Measurements from ENCODE around the gene PSPN.
"Not testable (repeated sequence)": the region's sequence is repeated elsewhere in the genome, so short reads cannot be mapped to it uniquely, and the experiment has no call there.

The PSPN gene

DNA sequence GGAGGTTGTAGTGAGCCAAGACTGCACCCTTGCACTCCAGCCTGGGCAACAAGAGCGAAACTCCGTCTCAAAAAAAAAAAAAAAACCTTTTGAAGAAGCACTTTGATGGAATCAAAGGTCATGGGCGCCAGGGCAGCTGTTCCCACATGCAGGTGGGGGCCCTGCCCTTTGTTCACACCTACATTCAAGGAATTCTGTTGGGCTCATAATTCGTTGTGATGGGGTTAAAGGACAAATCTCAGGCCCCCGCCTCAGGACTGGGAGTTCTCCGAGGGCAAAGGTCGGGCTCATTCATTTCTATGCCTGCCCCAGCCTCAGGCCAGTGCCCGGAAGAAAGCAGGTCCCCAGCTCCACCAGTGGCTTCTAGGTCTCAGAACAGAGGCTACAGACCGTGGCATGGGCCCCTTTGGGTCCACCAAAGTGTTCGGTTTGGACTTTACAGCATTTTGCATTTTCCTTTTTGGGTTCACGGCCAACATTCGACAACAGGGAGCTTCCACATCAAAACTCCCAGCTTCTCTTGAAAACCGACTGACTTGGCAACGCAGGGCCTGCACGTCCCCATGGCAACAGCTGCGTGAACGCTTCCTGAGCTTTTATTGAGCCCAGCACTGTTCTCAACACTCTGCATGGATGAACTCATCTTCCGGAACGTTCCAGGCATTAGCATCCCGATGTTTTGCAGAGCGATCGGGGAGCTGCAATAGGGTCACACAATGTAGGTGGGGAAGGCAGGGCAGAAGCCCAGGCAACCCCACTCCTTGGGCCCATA, 27.3 kb upstream of the PSPN start:
- peak; percentile 86 for DNase-seq

DNA sequence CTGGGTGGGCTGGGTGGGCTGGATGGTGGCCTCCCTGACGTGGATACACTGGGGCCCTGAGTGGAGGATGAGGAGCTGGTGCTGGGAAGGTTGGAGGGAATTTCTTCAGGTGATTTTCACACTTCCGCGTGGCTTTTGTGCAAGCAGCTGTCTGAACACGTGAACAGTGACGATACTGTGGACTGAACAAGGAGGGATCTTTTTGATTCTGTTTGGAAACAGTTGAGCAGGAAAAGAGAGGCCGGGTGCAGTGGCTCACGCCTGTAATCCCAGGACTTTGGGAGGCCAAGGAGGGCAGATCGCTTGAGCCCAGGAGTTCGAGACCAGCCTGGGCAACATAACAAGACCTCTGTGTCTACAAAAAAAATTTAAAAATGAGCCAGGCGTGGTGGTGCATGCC, 26.3 kb upstream of the PSPN start:
- DNase-seq, result no peak

DNA sequence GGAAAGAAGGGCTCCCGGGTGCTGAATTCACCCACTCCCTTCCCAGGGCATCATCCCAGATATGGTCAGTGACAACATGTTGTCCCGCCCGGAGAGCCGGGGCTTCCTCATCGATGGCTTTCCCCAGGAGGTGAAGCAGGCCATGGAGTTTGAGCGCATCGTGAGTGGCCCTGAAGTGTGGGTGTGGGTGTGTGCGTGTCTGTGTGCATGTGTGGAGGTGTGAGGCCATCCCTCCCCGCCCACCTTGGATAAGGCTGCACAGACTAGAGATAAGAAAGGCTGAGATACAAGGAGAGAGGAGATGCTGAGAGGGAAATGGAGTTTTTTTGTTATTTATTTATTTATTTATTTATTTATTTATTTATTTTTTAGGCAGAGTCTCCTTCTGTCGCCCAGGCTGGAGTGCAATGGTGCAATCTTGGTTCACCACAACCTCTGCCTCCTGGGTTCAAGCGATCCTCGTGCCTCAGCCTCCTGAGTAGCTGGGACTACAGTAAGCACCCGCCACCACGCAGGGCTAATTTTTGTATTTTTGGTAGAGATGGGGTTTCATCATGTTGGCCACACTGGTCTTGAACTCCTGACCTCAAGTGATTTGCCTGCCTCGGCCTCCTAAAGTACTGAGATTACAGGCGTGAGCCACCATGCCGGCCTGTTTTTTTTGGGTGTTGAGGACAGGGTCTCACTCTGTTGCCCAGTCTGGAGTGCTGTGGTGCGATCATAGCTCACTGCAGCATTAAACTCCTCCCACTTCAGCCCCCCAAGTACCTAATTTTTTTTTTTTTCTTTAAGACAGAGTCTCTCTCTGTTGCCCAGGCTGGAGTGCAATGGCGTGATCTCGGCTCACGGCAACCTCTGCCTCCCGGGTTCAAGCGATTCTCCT, 24.6 kb upstream of the PSPN start:
- DNase-seq, result not testable (repeated sequence)

DNA sequence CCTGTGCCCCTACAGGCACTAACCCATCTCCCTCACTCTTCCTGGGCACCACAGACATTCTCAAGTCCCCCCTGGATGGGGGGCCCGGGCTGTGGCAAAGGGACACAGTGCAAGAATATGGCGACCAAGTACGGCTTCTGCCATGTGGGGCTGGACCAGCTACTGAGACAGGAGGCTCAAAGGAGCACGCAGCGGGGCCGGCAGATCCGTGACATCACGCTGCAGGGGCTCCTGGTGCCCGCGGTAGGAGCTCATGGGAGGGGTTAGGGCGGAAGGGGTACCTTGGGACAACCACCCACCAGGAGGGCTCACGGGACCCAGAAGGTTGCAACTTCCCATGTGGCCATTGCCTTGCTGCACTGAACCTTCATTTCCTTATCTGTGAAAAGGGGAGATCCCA, 20.6 kb upstream of the PSPN start:
- DNase-seq, result no peak

DNA sequence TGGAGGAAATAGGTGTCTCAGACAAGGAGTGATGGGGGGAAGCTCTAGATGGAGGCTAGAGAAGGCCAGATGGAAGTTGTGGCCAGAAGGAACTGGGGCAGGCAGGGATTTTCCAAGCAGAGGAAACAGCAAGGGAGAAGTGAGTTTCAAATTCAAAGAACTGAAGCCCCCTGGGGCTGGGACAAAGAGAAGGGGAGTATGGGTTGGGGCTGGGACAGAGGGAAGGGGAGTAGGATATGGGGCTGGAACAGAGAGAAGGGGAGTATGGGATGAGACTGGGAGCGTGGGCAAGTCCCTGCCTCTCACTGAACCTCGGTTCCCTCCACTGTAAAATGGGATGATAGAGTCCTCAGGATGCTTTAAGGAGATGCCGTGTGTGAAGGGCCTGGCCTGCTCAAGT, 19.1 kb upstream of the PSPN start:
- no peak for DNase-seq

DNA sequence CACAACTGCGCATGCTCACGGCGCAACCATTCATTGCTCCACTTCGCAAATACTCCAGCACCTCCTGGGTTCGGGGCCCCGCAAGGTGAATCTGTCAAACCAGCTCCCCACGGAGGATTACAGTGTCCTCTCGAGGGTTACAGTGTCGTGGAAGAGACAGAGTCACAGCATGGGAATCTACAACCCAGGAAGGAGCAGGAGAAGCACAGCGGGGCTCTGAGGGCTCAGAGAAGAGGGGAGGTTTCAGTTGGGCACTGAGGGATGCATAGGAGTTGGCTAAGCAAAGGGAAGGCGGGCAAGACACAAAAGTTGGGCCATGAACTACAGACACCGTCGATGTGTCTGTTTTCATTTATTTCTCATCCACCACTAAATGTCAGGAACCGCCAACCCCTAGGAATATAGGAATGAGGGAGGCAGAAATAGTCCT, 18.3 kb upstream of the PSPN start:
- DNase-seq, result no peak

DNA sequence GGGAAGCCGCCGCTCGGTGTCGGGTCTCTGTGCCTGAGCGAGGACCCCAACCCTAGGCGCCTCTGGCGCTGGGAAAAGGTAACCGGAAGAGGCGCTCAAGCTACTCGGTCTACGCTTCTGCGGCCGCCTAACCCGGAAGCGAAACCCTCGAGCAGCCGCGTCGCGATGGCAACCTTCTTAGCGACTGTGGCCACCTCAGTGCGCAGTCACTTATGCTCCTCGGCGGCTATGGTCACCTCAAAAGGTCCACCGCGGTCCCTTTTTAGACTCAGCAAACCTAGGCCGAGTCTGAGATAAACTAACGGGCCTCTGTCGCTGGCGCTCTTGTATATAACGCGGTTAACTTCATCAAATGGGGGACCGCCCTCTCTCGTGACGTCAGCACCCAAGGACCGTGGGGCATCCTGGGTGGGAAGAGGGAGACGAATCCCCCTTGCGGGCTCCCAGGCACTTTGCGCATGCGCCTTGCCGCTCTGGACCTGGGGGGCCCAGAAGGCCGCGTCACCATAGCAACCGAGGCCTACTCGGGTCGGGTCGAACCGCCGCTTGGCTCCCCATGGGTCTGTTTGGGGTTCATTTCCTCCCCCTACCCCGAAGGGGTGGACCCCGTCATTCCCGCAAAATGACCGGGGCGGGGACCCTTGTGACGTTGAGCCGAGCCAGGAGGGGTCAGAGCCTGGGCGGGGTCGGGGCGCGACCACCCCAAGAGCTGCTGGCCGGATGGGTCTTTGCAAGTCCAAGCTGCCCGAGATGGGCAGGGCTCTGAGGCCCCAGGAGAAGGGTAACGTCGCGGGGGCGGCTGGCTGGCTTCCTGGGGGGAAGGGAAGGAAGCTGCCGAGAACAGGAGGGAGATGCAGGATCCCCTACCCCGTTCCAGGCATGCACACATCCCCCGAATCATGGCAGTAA, 17.6 kb upstream of the PSPN start, which contains the start of gene GTF2F1:
Gene GTF2F1 (minus strand): TSS at position 91 of the 909 bp plus-strand sequence. CDS start 169 bp downstream, outside the sequence.
- peak; percentile 98 for DNase-seq

DNA sequence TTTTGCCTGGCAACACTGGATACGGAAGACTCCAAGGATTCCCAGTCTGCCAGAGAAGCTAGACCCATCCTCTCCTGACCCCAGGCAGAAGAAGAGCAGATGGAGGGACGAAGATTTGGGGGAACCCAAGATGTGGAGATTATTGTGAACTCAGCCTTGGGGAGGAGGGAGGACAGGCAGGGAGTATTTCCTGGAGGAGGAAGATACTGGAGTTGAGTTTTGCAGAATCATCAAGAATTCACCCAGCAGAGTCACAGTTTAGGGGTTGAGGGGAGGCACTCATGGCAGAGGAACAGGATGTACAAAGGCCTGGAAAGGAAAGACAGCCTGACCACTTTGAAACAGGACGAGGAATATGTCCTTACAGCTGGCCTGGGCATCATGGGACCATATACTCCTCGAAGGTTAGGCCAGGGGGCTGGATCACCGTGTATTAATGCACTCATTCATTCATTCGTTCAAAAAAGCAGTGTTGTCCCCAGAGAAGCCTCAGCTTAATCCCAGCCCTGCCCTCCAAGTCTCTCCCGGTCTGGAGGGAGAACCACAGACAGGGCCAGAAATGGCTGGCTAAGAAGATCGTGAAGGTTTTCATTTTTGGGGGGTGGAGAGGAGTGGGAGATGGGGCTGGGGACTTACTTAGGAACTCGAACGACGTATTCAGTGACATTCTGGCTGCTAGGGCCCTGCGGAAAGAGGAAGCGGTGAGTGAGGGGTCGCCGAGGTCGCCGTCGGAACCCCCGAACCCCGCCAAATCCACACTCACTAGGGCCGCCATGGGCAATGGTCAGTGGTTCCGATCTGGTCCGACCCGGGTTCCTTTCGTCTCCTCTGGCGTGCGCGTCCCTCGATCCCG, 16.7 kb upstream of the PSPN start:
- no peak for DNase-seq

DNA sequence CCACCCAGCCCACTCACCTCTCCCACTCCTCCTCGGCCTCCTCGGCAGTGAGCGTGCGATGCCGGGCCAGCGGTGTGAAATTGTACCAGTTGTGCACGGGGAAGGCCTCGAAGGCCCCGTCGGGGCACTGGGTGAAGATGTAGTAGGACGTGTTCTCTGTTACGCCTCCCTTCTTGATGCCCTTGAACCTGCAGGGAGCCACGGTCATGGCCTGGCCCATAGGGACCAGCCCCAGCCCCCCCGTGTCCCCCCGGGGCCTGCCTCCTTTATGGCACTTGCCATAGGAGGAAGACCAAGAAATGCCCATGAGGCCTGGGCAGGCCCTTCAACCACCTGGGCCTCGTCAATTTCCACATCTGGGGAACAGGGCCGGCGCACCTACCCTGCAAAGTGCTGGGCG, 11.6 kb upstream of the PSPN start:
- no peak for DNase-seq

DNA sequence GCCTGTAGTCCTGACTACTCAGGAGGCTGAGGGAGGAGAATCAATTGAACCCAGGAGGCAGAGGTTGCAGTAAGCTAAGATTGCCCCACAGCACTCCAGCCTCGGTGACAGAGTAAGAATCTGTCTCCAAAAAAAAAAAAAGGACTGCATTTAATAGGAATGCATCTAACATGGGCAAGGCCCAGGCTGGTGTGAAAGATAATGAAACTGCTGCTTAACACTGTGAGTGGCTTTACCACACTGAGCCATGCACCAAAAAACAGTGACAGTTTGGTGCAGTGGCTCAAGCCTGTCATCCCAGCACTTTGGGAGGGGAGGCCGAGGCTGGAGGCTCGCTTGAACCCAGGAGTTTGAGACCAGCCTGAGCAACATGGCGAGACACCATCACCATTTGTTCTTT, 8.6 kb upstream of the PSPN start:
- no peak for DNase-seq

DNA sequence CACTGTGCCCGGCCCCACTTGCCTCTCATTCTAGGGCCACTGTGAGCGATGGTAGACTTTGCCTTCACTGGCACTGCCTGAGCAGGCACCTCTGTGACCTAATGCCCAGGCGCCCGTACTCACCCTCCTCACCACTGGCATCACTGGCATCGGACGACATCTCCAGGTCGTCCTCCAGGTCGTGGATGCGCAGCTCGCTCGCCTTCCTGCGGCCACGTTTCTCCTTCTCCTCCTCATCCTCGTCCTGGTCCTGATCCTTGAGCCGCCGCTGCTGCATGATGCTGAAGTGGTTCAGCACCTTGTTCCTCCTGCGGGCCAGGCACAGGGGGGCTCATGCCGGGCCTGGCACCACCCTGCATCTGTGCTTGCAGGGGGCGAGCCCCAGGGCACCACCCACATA, 7.5 kb upstream of the PSPN start:
- no peak for DNase-seq

DNA sequence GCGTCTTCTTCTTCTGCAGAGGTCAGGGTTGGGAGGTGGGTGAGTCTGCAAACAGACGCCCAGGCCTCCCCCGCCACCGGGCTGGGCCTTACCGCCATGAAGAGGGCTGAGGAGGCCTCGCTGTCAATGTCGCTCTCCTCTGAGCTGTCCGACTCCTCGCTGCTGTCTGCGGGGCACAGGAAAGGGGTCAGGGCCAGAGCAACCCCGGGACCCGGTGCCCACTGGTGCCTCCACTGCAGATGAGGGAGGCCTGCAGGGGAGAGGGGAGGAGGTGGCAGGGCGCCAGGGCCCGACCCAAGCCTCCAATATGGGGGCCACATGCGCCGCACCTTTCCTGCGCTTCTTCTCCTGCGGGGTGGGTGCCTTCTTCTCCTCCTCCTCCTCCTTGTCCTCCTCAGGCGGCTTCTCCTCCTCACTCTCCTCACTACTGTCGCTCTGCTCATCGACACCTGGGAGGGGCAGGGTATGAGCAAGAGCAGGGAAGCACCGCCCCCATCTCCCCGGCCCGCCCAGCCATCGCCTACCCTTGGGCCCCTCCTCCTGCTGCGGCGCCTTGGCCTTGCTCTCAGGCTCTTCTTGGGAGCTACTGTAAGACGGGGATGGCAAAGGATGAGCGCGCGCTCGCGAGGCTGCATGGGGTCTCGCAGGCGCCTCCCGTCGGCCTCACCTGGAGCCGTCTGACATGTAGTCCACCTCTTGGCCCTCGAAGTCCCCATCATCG, 5.5 kb upstream of the PSPN start:
- no peak for DNase-seq

DNA sequence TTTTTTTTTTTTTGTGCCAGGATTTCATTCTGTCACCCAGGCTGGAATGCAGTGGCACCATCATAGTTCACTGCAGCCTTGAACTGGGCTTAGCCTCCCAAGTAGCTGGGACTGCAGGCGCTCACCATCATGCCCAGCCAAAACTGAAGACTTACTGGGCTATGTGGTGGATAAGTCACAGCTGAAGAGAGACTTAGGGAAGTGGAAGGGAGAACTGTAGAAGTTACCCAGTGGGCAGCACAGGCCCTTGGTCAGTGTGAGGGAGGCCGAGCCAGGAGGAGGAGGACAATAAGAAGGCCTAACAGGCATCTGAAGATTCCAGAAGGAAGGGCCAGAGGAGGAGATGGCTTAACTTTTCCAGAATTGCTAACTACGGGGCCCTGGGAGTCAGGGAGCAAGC, 4.0 kb upstream of the PSPN start:
- DNase-seq, result no peak

DNA sequence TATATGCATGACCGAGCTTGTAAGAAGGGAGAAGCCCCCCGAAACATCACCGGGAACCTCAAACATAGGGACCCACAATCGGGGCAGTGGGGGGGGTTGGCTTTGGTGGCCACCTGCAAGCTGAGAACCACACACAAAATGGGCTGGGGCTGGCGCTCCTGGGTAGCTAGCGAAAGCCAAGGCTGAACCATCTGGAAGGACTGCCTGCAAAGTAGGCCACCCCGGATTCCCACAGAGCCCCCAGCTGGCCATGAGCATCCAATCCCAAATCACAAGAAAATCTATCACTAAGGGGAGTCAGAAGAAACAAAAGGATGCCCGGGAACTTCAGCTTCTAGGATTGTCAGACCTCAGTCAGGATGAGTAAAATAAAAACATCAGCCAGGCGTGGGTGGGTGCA, 2.8 kb upstream of the PSPN start:
- DNase-seq, result peak; percentile 45

DNA sequence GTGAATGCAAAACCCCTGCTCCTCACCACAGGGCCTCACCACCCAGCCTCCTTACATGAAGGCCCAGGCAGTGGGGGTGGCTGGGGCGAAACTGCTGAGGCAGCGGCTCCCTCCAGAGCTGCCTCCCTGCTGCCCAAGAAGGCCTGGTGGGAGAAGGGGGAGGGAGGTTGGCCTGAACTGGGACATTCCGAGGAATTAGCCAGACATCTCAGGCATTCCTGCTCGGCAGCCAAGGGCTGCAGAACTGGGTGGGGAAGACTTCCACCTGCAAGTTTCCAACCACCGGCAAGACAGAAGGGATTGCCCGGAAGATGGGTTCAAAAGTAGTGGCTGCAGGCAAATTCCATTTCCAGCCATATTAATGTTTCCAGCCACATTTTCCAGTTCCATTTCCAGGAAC, 2.3 kb upstream of the PSPN start:
- peak; percentile 74 for DNase-seq

DNA sequence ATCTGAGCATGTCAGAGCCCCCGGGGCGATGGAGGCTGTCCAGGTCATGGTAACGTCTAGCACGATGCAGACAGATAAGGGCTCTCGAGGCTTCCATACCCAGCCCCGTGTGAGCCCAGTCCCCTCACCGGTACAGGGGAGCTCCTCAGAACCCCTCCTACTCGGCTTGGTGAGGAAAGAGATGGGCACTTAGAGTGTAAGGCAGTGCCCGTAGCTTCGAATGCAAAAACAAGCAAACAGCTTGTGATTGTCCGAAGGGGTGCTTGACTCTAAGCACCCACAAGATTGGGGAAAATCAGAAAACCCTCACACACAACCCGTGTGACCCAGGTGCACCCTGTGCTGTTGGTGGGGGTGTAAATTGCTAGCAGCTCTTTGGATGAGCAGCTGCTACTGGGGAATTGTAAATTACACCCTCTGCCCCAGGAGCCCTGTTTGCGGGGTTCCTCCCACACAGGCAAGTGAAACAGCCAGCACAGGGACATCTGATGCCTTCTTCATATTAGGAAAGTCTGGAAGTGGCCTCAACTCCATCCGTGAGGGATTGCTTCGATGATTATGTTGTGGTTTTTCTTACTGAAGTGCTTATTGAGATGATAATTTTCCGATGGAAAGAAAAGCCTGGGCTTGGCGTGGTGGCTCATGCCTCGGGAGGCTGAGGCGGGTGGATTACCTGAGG, 918 bp upstream of the PSPN start:
- no peak for DNase-seq

DNA sequence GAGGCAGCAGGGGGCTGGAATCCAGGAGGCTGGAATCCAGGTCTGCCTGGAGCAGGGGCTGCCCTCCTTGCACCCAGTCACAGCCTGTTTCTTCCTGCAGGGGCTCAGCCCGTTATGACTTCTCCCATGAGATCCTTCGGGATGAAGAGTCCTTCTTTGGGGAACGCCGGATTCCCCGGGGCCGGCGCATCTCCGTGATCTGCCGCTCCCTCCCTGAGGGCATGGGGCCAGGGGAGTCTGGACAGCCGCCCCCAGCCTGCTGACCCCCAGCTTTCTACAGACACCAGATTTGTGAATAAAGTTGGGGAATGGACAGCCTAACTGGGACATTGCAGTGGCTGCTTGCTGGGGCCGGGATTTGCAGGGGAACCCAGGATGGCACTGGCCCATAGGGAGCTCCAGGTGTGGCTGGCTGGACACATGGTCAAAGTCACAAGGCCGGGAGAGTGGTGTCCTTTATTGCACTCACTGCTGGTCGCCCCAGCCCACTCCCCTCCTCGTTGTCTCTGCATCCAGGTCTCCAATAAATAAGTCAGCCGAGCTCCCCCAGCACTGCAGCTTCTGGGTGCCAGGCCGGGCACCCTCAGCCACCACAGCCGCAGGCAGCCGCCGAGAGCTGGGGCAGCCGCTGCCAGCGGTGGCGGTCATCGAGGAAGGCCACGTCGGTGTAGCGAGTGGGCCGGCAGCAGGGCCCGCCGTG, 872 bp downstream of the PSPN start:
- DNase-seq, result no peak

DNA sequence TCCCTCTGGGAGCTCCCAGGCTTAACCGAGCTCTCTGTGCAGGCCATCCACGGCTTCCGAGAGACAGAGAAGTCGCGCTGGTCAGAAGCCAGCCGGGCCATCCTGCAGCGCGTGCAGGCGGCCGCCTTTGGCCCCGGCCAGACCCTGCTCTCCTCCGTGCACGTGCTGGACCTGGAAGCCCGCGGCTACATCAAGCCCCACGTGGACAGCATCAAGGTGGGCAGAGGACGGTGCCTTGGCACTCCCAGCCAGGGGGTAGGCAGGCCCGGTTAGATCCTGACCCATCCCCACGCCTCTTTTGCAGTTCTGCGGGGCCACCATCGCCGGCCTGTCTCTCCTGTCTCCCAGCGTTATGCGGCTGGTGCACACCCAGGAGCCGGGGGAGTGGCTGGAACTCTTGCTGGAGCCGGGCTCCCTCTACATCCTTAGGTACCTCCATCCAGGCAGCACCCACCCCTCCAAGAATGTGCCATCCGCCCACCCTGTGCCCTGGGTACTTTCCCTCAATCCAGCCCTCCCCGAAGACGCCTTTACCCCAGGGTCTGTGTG, 1.5 kb downstream of the PSPN start:
- peak; percentile 45 for DNase-seq

DNA sequence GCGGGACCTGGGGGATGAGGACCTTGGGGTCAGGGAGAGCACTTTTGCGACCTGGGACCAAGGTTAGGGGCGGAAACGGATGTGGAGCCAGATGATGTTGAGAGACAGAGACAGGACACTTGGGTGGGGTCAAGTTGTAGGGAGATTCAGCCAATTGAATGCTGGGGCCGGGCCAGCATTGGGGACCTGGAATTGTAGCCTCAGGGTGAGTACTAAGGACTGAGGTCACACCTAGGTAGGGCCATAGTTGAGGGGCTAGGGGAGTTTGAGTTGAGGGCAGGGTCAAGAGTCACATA, 2.0 kb downstream of the PSPN start:
- no peak for DNase-seq
